HepG2 (cell line): Measurements from ENCODE around the gene HDAC4. TPM values are rescaled to one million over a fixed set of nuclear protein-coding genes. Genes with fewer than 3 reads are reported as not detected.

Source experiments
- ATAC-seq: fragments of 200-7000 bp; cut with Tn5 transposase; 3 replicates; pipeline ENCODE4 v1.9.1; 2020; ENCODE audit warnings: mild to moderate bottlenecking, moderate library complexity
- BruUV-seq: library from RNA; stranded (reverse); fragments of 400-500 nt; replicated peaks from 2 replicates; lab custom pipeline; 2021; lab: Mats Ljungman, UMichigan
- CTCF ChIA-PET: fragments of 300-600 bp; formaldehyde crosslinking; extraction: SDS; loops from one replicate; lab custom pipeline; 2021; ENCODE audit warnings: low total read pairs, inconsistent platforms, low intra/inter-chr PET ratio; lab: Yijun Ruan, JAX
- POLR2A ChIA-PET: fragments of 350-600 bp; sonication (Branson Sonifier 250); formaldehyde crosslinking; loops from one replicate; lab custom pipeline; 2020; ENCODE audit warnings: antibody characterized with exemption, inconsistent platforms; lab: Yijun Ruan, JAX
- DNase-seq: peaks from one replicate; pipeline ENCODE4 v3.0.0-alpha.2; 2015; ENCODE audit warnings: low spot score
- FAIRE-seq: peaks from 3 replicates; lab custom pipeline; 2011; peaks lifted over from hg19 to GRCh38; lab: Jason Lieb, UNC
- H2AFZ ChIP-seq: one replicate; pipeline ENCODE4 v1.6.1; 2011; ENCODE audit warnings: low read length, inconsistent platforms
- H3K27ac ChIP-seq: fragments of 300-600 bp; 3 replicates; pipeline ENCODE4 v1.8.0; 2011; ENCODE audit warnings: mixed run types, mild to moderate bottlenecking, mixed read lengths, low read length, inconsistent platforms; ENCODE audit not compliant: insufficient read depth; ENCODE audit errors: extremely low read length
- H3K27me3 ChIP-seq, 2 experiments: fragments of 200-600 bp in 1 of 2; 2 replicates in 1 of 2; 3 replicates in 1 of 2; pipeline versions ENCODE4 v1.6.0 to v1.8.0; 2011; ENCODE audit warnings: low read length in 2 of 2, mild to moderate bottlenecking in 2 of 2, moderate library complexity in 2 of 2, inconsistent platforms in 1 of 2; ENCODE audit not compliant: insufficient read depth in 2 of 2, control insufficient read depth in 1 of 2
- H3K36me3 ChIP-seq, 2 experiments: fragments of 200-600 bp in 1 of 2; replicated peaks in 1 of 2; 2 replicates in 1 of 2; 3 replicates in 1 of 2; pipeline versions ENCODE4 v1.5.1 to v1.8.0; 2011; ENCODE audit warnings: low read length in 2 of 2, inconsistent platforms in 1 of 2; ENCODE audit not compliant: insufficient read depth in 2 of 2, control insufficient read depth in 1 of 2
- H3K4me1 ChIP-seq: 2 replicates; pipeline ENCODE4 v1.5.1; 2012; ENCODE audit warnings: low read length, inconsistent platforms; ENCODE audit not compliant: insufficient read depth
- H3K4me2 ChIP-seq: 2 replicates; pipeline ENCODE4 v1.6.0; 2011; ENCODE audit warnings: low read depth, low read length, inconsistent platforms
- H3K4me3 ChIP-seq, 3 experiments: fragments of 200-600 bp in 1 of 3; sonication (generic), shearing (Covaris generic) in 1 of 3; replicated peaks in 1 of 3; 2 replicates each; pipeline ENCODE4 v1.5.1; 2011 to 2016; ENCODE audit warnings: low read length in 3 of 3, inconsistent platforms in 2 of 3, low read depth in 2 of 3, mild to moderate bottlenecking in 2 of 3, control low read depth in 1 of 3, mixed read lengths in 1 of 3; ENCODE audit not compliant: insufficient read depth in 1 of 3
- H3K79me2 ChIP-seq: one replicate; pipeline ENCODE4 v1.6.1; 2011; ENCODE audit warnings: low read length, inconsistent platforms; ENCODE audit not compliant: insufficient read depth
- H3K9ac ChIP-seq: 2 replicates; pipeline ENCODE4 v1.6.0; 2011; ENCODE audit warnings: mild to moderate bottlenecking, low read depth, low read length, inconsistent platforms; ENCODE audit not compliant: insufficient read depth
- H3K9me3 ChIP-seq: 2 replicates; pipeline ENCODE4 v1.5.1; 2012; ENCODE audit warnings: mild to moderate bottlenecking, low read length
- H4K20me1 ChIP-seq: 2 replicates; pipeline ENCODE4 v1.6.0; 2011; ENCODE audit warnings: inconsistent platforms, mild to moderate bottlenecking, low read length, moderate library complexity; ENCODE audit not compliant: insufficient read depth
- ARNTL ChIP-seq: sonication (generic); formaldehyde crosslinking; IDR thresholded peaks from 2 replicates; pipeline ENCODE4 v1.4.0; 2020; ENCODE audit warnings: mild to moderate bottlenecking, missing genetic modification reagents
- ATF2 ChIP-seq: sonication (generic); formaldehyde crosslinking; IDR thresholded peaks from 2 replicates; pipeline ENCODE4 v1.4.0; 2020; ENCODE audit warnings: missing genetic modification reagents
- ERF ChIP-seq: IDR thresholded peaks from 2 replicates; pipeline ENCODE4 v1.6.1; 2018; ENCODE audit warnings: missing biosample characterization, missing genetic modification reagents
- ETV5 ChIP-seq: IDR thresholded peaks from 2 replicates; pipeline ENCODE4 v1.6.1; 2018; ENCODE audit warnings: missing biosample characterization, missing genetic modification reagents, inconsistent platforms, borderline replicate concordance
- KDM6A ChIP-seq: IDR thresholded peaks from 2 replicates; pipeline ENCODE4 v1.6.1; 2016; ENCODE audit warnings: low read depth
- NBN ChIP-seq: fragments of 450-650 bp; conservative IDR thresholded peaks from 2 replicates; pipeline ENCODE4 v1.6.1; 2017
- NONO ChIP-seq, 2 experiments: fragments of 450-650 bp in 1 of 2; sonication (generic) in 1 of 2; formaldehyde crosslinking in 1 of 2; IDR thresholded peaks in 1 of 2; conservative IDR thresholded peaks in 1 of 2; 2 replicates each; pipeline versions ENCODE4 v1.6.1 to v1.8.0; 2017 to 2022; ENCODE audit warnings: mild to moderate bottlenecking in 1 of 2, missing genetic modification reagents in 1 of 2, moderate library complexity in 1 of 2
- UBTF ChIP-seq: sonication (generic); formaldehyde crosslinking; IDR thresholded peaks from 2 replicates; pipeline ENCODE4 v1.4.0; 2020; ENCODE audit warnings: mild to moderate bottlenecking, missing genetic modification reagents
- ZBTB7B ChIP-seq: sonication (generic); formaldehyde crosslinking; IDR thresholded peaks from 2 replicates; pipeline ENCODE4 v1.4.0; 2020; ENCODE audit warnings: missing genetic modification reagents
- ZNF720 ChIP-seq: sonication (generic); formaldehyde crosslinking; IDR thresholded peaks from 2 replicates; pipeline ENCODE4 v1.4.0; 2020; ENCODE audit warnings: missing genetic modification reagents
- ZNF761 ChIP-seq: sonication (generic); formaldehyde crosslinking; conservative IDR thresholded peaks from 2 replicates; pipeline ENCODE4 v1.4.0; 2020; ENCODE audit warnings: mild to moderate bottlenecking, missing genetic modification reagents
- ZSCAN5A ChIP-seq: sonication (generic); formaldehyde crosslinking; IDR thresholded peaks from 2 replicates; pipeline ENCODE4 v1.8.0; 2022; ENCODE audit warnings: mild to moderate bottlenecking, missing genetic modification reagents, borderline replicate concordance
- WGBS: methylation state at CpG from one replicate; pipeline ENCODE4 v1.1.6; 2017; ENCODE audit warnings: low lambda C conversion rate; 5-methylcytosine and 5-hydroxymethylcytosine counted together
- in situ Hi-C: cut with HindIII; loops from 2 replicates; pipeline ENCODE4 v1.10.0; 2017; ENCODE audit warnings: low pct_unique_long_range_greater_than_20kb; ENCODE audit not compliant: extremely low pct_ligation_motif_present
- intact Hi-C: fragments of 100-400 bp; cut with micrococcal nuclease; formaldehyde crosslinking; loops from one replicate; pipeline ENCODE4 v1.10.0; 2022; ENCODE audit not compliant: unreplicated experiment
- polyA plus RNA-seq, 8 experiments: library from polyadenylated mRNA; depleted of rRNA in 3 of 8; stranded (reverse) in 7 of 8; unstranded in 1 of 8; fragments of >200 nt; fragmentation: Illumina TruSeq in 4 of 8; extraction: Trizol in 4 of 8; gene quantifications; 2 replicates each; pipeline versions ENCODE4 v1.2.1 to v1.2.3, GENCODE V29; 2011 to 2016; ENCODE audit warnings: low read depth in 4 of 8, missing spikeins in 1 of 8, mixed read lengths in 1 of 8; ENCODE audit not compliant: insufficient read depth in 1 of 8
- total RNA-seq, 5 experiments: library from RNA; depleted of rRNA; stranded (reverse); fragments of >200 nt; fragmentation: Illumina TruSeq; extraction: Trizol; gene quantifications; 2 replicates each; pipeline ENCODE4 v1.2.3, GENCODE V29; 2016; ENCODE audit warnings: low read depth in 1 of 5

The HDAC4 gene
- total and polyA plus RNA-seq, 2 of the 13 experiments (the other 11 are each of a cell fraction or from before 2014, with no cell fraction given): 10.1 to 11.5 TPM

GRCh38 chr2:239167766-239168444 lies 232.9 kb downstream of the HDAC4 start:
- TF ChIP-seq ZBTB7B (no peak), KDM6A (CRISPR knock-in tag) (no peak), NBN (no peak), NONO (IDR thresholded peaks at IDR 0.05) (no peak), NONO (CRISPR knock-in tag; conservative IDR thresholded peaks at IDR 0.05) (no peak), ETV5 (no peak), ZNF720 (CRISPR knock-in tag) (no peak)
- in situ Hi-C loops (no loop called here), intact Hi-C loops (no loop called here)
- Histone ChIP-seq H4K20me1 (no peaks in the 10 kb centered on the region), H3K79me2 (no peaks in the 10 kb centered on the region), H3K27me3 (no peaks in the 10 kb centered on the region), H3K9me3 (peaks cover 17% of the 10 kb centered on the region), H3K9ac (no peak overlapping the region), H3K36me3 (peaks cover 8 to 28% of the 10 kb centered on the region in 2 experiments; a peak in 4 of 5 replicates), H3K4me2 (no peak overlapping the region), H3K4me1 (no peaks in the 10 kb centered on the region), H2AFZ (no peak overlapping the region), H3K27ac (no peak overlapping the region), H3K4me3 (no peak overlapping the region)
- DNase-seq (no peak), ATAC-seq (no peak), FAIRE-seq (no peak)
- WGBS: 97% methylated on average over 26 of the region's 26 CpGs
- CTCF ChIA-PET: no interaction called here
- BruUV-seq: no TSS peak
- POLR2A ChIA-PET: no interaction called here

GRCh38 chr2:239167011-239167673 lies 233.7 kb downstream of the HDAC4 start:
- H3K4me3 ChIP-seq: no peak overlapping the region
- no TSS peak for BruUV-seq
- H3K27ac ChIP-seq: no peak overlapping the region
- H3K4me1 ChIP-seq: no peaks in the 10 kb centered on the region
- intact Hi-C loops: no loop called here
- peaks cover 11 to 34% of the 10 kb centered on the region in 2 experiments for H3K36me3 ChIP-seq
- CTCF ChIA-PET: no interaction called here
- POLR2A ChIA-PET: no interaction called here
- WGBS: 97% methylated on average over 15 of the region's 15 CpGs
- H3K9ac ChIP-seq: no peak overlapping the region
- H3K4me2 ChIP-seq: no peak overlapping the region
- no peak for FAIRE-seq
- no peak for DNase-seq
- H3K27me3 ChIP-seq: no peaks in the 10 kb centered on the region
- H4K20me1 ChIP-seq: no peaks in the 10 kb centered on the region
- ATAC-seq: no peak
- H3K9me3 ChIP-seq: peaks cover 12% of the 10 kb centered on the region
- H3K79me2 ChIP-seq: no peaks in the 10 kb centered on the region
- no peak overlapping the region for H2AFZ ChIP-seq
- in situ Hi-C loops: no loop called here
- TF ChIP-seq UBTF (CRISPR knock-in tag) (no peak), ARNTL (CRISPR knock-in tag) (no peak), ZNF761 (CRISPR knock-in tag) (no peak), ZSCAN5A (CRISPR knock-in tag) (no peak), ERF (no peak), ATF2 (CRISPR knock-in tag) (no peak)
